ENCODE results near the gene PGAP2.

GRCh38 chr11:3807909-3808860, at the start of gene PGAP2:
- TF ChIP-seq POLR2AphosphoS5 (IDR thresholded peaks at IDR 0.05; ENCODE audit: low read depth, low read length) (no peak), POLR2A (IDR thresholded peaks at IDR 0.05; ENCODE audit: low read depth, low read length) (no peak), SPI1 (IDR thresholded peaks at IDR 0.05; ENCODE audit: low read depth, low read length) (0 out of 2 replicates have a peak, but pooled peaks have one; percentile 18), TAF1 (IDR thresholded peaks at IDR 0.05; ENCODE audit: low read depth, low read length) (no peak), PAX5 (IDR thresholded peaks at IDR 0.05; ENCODE audit: insufficient read depth, low read length, severe bottlenecking) (no peak)
